IgD-negative memory B cell (primary cell): ENCODE measurements around the gene SPINDOC. TPM values are rescaled to one million over a fixed set of nuclear protein-coding genes. Genes with fewer than 3 reads are reported as not detected.

Experiments
- H3K27ac Mint-ChIP-seq, 3 donors: one replicate each; pipeline ENCODE4 v1.8.0; 2020 to 2022; ENCODE audit warnings: mild to moderate bottlenecking in 3 of 3, mixed read lengths in 3 of 3, moderate library complexity in 1 of 3
- H3K27me3 Mint-ChIP-seq: one replicate; pipeline ENCODE4 v1.8.0; 2021; ENCODE audit warnings: mixed read lengths
- H3K36me3 Mint-ChIP-seq: one replicate; pipeline ENCODE4 v1.8.0; 2020; ENCODE audit warnings: mild to moderate bottlenecking, mixed read lengths
- H3K4me1 Mint-ChIP-seq, 3 donors: one replicate each; pipeline ENCODE4 v1.8.0; 2020 to 2022; ENCODE audit warnings: mixed read lengths in 3 of 3, mild to moderate bottlenecking in 1 of 3
- H3K4me3 Mint-ChIP-seq, 4 donors: one replicate each; pipeline ENCODE4 v1.8.0; 2020 to 2022; ENCODE audit warnings: mild to moderate bottlenecking in 4 of 4, mixed read lengths in 4 of 4, moderate library complexity in 3 of 4
- H3K9me3 Mint-ChIP-seq, 3 donors: one replicate each; pipeline ENCODE4 v1.8.0; 2020 to 2021; ENCODE audit warnings: mixed read lengths in 3 of 3, mild to moderate bottlenecking in 1 of 3
- polyA plus RNA-seq: library from polyadenylated mRNA; unstranded; fragments of 300-500 nt; fragmentation: Illumina TruSeq; gene quantifications from one replicate; pipeline ENCODE4 v1.2.3, GENCODE V29; 2021

SPINDOC gene
- polyA plus RNA-seq, 1 donor from 2014 or later = 0.94 TPM

DNA sequence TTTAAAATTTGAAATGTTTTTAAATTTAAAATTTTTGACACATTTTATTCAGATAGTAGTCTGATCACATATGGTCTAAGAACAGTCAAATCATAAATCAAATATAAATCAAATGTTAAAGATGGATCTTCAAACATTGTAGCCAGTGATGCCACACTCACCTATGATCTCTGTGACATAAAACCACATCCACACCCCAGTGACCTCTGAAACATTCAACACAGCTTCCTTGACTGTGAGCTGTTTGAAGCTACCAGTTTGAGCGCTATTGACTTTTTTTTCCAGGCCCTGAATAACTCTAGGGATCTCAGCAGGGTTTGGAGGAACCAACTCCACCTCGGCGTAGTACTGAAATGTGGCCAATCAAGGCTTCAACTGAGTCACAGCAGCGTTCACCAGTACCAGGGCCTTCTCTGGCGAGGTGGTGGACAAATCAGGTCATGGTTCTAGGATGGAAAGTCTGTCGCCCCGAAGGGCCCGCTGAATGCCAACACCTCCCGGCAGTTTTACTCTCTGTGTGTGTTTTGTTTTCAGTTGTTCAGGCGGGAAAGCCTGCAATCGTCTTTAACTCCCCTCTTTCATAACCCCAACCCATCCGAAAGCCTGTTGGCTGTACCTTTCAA, 21.4 kb downstream of the SPINDOC start:
- no peak overlapping the region for H3K4me3 Mint-ChIP-seq
- no peaks in the 10 kb centered on the region for H3K9me3 Mint-ChIP-seq
- peaks cover 5 to 18% (median 18%) of the 10 kb centered on the region in 3 donors for H3K4me1 Mint-ChIP-seq

DNA sequence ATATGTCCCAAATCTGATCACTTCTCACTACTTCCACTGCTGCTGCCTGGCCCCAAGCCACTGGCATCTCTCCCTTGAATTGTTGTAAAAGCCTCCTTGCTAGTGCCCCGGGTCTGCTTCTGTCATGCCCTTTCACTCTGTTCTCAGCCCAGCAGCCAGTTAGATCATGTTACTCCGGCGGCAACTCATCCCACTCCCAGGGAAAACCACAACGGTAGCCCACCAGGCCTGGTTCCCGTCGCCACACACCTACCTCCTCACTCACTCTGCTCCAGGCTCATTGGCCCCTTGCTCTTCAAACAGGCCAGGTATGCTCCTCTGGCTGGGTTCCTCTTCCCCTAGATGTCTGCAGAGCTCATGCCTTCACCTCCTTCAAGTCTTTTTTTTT, 21.9 kb downstream of the SPINDOC start:
- Mint-ChIP-seq H3K4me3 (no peak overlapping the region), H3K4me1 (peaks cover 5 to 21% (median 20%) of the 10 kb centered on the region in 3 donors), H3K27ac (peak overlapping the region in 1 of 3 donors; percentile 43), H3K27me3 (no peaks in the 10 kb centered on the region), H3K36me3 (no peaks in the 10 kb centered on the region), H3K9me3 (no peaks in the 10 kb centered on the region)

More for the DNA sequence above, 21.4 kb downstream of the SPINDOC start:
- H3K27ac Mint-ChIP-seq = peak overlapping the region in 1 of 3 donors; percentile 43
- H3K36me3 Mint-ChIP-seq = peaks cover 1% of the 10 kb centered on the region
- H3K27me3 Mint-ChIP-seq = no peaks in the 10 kb centered on the region

DNA sequence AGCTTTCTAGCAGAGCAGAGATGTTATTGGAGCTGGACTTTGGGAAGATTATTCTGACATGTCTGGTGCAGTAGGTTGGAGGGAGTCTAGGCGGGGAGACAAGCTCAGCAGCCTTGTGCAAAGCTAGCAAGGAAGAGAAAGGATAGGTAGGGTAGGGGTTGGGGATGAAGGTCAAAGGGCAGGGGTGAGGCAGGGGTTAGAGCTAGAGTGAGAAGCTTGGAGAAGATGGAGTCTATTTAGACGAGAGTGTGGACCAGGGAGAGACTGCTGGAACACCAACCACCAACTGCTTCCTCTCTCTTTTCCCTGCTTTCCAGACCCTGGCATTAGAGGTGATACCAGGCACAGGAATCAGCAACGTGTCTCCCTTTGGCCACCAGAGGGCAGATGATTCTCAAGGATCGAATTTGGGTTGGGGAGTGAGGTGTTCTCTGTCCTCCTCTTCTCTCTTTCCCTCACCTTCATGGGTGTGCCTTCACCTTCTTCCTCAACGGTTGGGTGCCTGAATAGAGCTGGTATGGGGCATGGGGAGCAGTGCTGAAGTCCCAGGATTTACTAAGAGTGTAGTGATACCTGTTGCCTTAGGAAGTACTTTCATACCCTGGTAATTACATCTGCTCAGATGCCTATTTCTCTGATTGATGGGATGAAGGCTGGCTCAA, 23.9 kb downstream of the SPINDOC start:
- peaks cover 22 to 40% (median 37%) of the 10 kb centered on the region in 3 donors for H3K4me1 Mint-ChIP-seq
- H3K36me3 Mint-ChIP-seq = no peaks in the 10 kb centered on the region
- peak overlapping the region; percentile 74 to 96 (median 94) for H3K27ac Mint-ChIP-seq
- no peaks in the 10 kb centered on the region for H3K27me3 Mint-ChIP-seq
- peak overlapping the region; percentile 69 to 90 (median 76) for H3K4me3 Mint-ChIP-seq
- no peaks in the 10 kb centered on the region for H3K9me3 Mint-ChIP-seq

DNA sequence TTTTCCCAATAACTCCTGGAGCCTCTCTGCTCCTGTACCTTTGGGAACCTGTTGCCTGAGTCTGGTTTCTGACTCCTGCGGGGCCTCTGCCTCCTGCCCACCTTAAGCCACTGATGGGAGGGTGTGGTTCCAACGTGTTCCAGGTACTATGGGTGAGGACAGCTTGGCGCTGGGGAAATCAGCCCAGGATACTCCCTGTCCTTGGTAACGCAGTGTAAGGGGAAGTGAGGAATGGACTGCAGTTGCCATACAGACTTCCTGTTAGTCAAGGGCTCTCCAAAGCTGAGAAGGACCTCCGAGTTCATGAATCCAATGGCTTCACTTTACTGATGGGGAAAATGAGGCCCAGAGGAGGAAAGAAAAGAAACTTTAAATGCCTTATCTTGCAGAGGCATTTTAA, 24.5 kb downstream of the SPINDOC start:
- no peaks in the 10 kb centered on the region for H3K9me3 Mint-ChIP-seq
- H3K27ac Mint-ChIP-seq = peak overlapping the region; percentile 74 to 96 (median 94)
- H3K36me3 Mint-ChIP-seq = no peaks in the 10 kb centered on the region
- peak overlapping the region; percentile 90 to 95 (median 92) for H3K4me3 Mint-ChIP-seq
- peaks cover 22 to 39% (median 38%) of the 10 kb centered on the region in 3 donors for H3K4me1 Mint-ChIP-seq
- H3K27me3 Mint-ChIP-seq = no peaks in the 10 kb centered on the region

DNA sequence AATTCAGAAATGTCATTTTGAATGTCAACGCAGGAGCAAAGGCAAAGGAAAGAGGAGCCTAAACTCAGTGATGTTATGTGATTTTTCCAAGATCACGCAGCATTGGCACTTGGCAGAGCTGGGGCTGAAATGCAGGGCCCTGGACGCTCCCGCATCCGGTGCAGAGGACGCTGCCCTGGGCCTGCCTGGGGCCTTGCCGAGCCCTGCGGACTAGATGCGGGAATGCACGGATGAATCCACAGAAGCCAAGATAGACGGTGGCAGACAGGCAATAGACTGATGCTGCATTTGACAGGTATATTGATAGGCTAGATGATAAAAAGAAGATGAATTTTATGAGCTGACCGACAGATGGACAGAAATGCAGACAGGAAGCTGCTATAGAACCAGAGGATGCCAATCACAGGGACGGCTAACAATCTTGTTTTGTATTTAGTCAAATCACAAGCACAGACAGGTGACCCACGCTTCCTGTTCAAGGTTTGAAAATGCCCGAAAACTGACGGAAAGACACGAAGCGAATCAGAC, 25.0 kb downstream of the SPINDOC start:
- Mint-ChIP-seq H3K4me1 (peaks cover 22 to 43% (median 43%) of the 10 kb centered on the region in 3 donors), H3K9me3 (no peaks in the 10 kb centered on the region), H3K27me3 (no peaks in the 10 kb centered on the region), H3K27ac (peak overlapping the region; percentile 74 to 96 (median 94)), H3K36me3 (no peaks in the 10 kb centered on the region), H3K4me3 (peak overlapping the region; percentile 90 to 95 (median 92))

DNA sequence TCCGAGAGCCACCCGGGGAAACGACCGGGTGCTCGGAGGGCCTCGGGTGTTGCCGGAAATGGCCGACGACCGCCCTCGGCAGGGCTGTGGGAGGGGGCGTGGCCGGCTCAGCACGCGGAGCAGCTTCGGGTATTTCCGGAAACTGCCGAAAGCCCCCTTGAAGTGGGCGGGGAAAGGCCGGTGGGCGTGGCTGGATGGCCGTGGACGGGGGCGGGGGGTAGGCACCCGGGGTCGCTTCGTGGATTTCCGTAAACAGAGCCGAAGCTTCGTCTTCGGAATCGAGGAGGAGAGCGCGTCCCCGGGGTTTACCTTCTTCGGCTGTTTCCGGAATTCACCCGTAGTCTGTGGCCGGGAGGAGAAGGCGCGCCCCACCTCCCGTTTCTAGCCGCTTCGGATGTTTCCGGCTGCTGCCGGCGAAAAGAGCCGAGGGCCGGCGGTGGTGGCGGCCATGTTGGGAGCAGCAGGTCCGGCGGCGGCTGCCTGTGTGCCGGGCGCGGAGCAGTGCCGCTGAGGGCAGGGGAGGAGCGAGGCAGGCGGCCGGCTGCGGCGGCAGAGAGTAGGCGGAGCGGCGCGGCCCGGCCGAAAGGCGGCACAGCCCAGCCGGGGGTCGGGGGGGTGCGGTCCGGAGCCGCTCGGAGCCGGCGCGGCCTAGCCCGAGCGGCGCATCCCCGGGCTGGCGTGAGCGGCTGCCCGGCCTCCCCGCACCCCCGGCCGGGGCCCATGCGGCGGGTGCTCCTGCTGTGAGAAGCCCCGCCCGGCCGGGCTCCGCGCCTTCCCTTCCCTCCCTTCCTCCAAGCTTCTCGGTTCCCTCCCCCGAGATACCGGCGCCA, 25.6 kb downstream of the SPINDOC start, which contains the start of gene MARK2:
TSS of gene MARK2 (plus strand) at position 433 of the 830 bp plus-strand sequence. CDS start at position 830, 397 bp downstream.
- Mint-ChIP-seq H3K36me3 (no peaks in the 10 kb centered on the region), H3K4me1 (peaks cover 22 to 43% (median 43%) of the 10 kb centered on the region in 3 donors), H3K27me3 (no peaks in the 10 kb centered on the region), H3K4me3 (peak within 1 kb of the TSS; percentile 90 to 100 (median 98)), H3K9me3 (no peaks in the 10 kb centered on the region), H3K27ac (peak within 1 kb of the TSS; percentile 74 to 96 (median 94))

DNA sequence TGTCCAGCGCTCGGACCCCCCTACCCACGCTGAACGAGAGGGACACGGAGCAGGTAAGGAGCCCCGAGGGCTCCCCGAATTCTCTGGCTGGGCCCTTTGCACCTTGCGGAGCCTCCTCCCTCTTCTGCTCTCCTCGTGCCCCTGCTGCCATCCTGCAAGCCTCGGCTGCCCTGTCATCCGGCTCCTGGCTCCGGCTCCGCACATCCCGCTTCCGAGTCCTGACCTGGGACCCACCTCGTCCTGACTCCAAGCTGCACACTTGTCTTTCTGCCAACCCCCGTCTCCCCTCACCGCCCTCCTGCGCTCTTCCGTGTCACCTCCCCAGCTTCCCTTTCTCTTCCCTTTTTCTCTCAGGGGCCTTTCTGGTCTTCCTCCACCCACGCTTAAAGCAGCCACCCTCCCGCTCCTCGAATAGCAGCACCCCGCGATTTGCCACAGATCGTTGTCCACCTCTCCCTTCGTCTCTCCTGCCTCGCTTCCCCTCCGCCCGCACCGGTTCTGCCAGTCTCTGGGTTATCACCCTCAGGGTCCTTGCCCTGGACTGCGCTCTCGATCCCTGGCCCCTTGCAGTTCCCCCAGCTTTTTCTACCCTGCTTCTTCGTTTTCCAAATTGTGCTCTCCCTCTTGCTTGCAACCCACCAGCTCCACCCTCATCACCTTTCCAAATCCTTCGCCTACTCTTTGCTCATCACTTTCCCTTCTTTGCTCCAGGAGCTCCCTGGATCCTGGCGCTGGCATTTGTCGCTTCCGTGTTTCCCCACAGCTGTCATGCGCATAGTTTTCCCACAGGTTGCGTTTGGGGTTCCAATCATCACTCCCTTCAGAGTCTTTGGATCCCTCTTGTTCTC, 26.5 kb downstream of the SPINDOC start:
- Mint-ChIP-seq H3K27ac (peak overlapping the region; percentile 72 to 94 (median 92)), H3K36me3 (no peaks in the 10 kb centered on the region), H3K9me3 (no peaks in the 10 kb centered on the region), H3K4me3 (peak overlapping the region; percentile 90 to 100 (median 98)), H3K4me1 (peaks cover 22 to 46% (median 43%) of the 10 kb centered on the region in 3 donors), H3K27me3 (no peaks in the 10 kb centered on the region)

DNA sequence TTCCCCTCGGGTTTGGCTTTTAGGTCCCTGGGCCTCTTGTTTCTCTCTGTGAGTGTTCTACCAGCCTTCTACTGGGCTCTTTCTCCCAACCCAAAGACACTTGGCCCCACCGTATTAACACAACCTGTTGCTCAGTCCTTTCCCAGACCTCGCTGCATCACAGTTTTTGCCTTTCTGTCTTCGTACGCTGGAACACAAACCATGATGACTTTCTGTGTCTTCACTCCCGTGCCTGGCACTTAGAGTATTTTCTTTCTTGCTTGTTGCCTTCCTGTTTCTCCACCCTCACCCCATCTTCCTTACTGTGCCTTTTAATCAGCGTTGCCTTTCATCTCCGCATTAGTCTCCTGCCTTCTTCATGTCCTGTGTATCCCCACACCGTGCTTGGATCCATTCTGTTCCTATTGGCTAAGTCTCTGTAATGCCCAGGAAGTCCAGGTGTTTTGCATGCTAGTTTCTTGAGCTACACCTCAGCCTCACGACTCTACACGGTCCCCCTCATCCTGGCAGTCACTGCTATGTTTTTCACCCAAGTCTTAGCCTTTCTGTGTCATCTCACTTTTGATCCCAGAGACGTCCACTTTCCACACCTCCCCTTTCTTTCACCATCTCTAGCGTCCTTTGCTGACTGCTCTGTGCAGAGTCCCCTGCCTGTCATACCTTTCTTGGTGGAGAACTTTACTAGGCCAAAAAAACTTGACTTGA, 27.3 kb downstream of the SPINDOC start:
- H3K9me3 Mint-ChIP-seq = no peaks in the 10 kb centered on the region
- H3K27ac Mint-ChIP-seq = peak overlapping the region; percentile 72 to 94 (median 92)
- H3K4me3 Mint-ChIP-seq = peak overlapping the region; percentile 90 to 100 (median 98)

DNA sequence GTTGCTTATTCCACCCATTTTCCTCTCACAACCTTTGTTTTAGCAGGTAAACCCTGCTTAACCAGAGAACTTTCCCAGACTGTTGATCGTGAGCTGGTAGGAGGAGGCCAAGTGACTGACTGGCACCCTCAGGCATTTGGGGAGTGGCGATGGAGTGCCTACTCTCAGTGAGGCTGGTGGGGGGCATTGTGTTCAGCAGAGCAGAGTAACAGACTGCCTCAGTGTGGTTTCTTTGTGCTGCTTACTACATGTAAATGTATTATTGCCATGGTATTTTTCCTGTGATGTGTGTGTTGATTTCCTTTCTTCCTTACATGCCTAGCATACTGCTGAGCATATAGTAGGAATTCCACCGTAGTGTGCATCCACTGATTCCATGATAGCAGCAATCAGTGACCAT, 28.3 kb downstream of the SPINDOC start:
- Mint-ChIP-seq H3K4me3 (peak overlapping the region; percentile 51 to 100 (median 94)), H3K36me3 (no peaks in the 10 kb centered on the region), H3K27me3 (no peaks in the 10 kb centered on the region), H3K27ac (peak overlapping the region in 1 of 3 donors; percentile 72), H3K4me1 (peaks cover 22 to 48% (median 43%) of the 10 kb centered on the region in 3 donors), H3K9me3 (no peaks in the 10 kb centered on the region)

More for the DNA sequence above, 27.3 kb downstream of the SPINDOC start:
- peaks cover 22 to 47% (median 44%) of the 10 kb centered on the region in 3 donors for H3K4me1 Mint-ChIP-seq
- H3K27me3 Mint-ChIP-seq = no peaks in the 10 kb centered on the region
- H3K36me3 Mint-ChIP-seq = no peaks in the 10 kb centered on the region

DNA sequence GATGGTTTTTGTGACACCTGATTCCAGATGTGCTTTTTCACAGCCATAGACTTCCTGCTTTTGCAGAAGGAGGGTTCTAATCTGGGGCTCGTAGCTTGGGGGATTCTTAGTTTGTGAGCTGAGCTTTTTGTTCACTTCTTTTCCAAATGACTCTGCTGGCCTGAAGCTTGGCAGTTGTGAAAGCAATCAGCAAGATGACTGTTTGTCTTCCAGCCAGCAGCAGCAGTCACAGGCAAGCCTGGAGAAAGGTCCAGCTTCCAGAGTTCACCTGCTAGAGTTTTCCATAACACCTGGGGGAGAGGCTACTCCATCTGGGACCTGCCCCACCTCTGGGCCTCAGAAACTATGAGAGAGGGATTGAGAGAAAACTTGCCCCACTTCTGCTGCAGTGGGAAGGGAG, 29.8 kb downstream of the SPINDOC start:
- Mint-ChIP-seq H3K4me3 (peak overlapping the region in 2 of 4 donors; percentile 5 to 24), H3K27me3 (no peaks in the 10 kb centered on the region), H3K9me3 (no peaks in the 10 kb centered on the region), H3K36me3 (no peaks in the 10 kb centered on the region), H3K27ac (peak overlapping the region in 1 of 3 donors; percentile 90), H3K4me1 (peaks cover 28 to 45% (median 33%) of the 10 kb centered on the region in 3 donors)

DNA sequence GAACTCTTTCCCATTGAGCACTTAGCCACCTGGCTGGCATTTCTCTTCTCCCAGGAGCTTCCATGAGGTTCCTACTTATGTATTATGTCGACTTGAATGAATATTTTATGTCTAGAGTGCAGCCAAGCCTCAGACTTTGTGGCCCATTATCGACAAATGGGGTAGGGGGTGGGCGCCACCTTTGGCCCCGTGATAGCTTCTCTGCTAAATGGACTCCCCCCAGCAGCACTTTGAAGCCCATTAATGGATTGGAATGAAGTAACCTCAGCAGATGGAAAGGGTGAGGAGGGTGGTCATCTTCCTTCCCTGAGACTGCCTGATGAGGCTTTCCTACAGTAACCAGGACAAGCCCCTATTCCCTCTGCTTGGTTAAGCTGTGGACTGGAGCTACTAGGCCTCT, 31.6 kb downstream of the SPINDOC start:
- peak overlapping the region in 1 of 3 donors; percentile 62 for H3K27ac Mint-ChIP-seq
- H3K4me1 Mint-ChIP-seq = peaks cover 32 to 50% (median 34%) of the 10 kb centered on the region in 3 donors
- H3K36me3 Mint-ChIP-seq = no peaks in the 10 kb centered on the region
- no peaks in the 10 kb centered on the region for H3K27me3 Mint-ChIP-seq
- H3K4me3 Mint-ChIP-seq = peak overlapping the region in 1 of 4 donors; percentile 69
- no peaks in the 10 kb centered on the region for H3K9me3 Mint-ChIP-seq

DNA sequence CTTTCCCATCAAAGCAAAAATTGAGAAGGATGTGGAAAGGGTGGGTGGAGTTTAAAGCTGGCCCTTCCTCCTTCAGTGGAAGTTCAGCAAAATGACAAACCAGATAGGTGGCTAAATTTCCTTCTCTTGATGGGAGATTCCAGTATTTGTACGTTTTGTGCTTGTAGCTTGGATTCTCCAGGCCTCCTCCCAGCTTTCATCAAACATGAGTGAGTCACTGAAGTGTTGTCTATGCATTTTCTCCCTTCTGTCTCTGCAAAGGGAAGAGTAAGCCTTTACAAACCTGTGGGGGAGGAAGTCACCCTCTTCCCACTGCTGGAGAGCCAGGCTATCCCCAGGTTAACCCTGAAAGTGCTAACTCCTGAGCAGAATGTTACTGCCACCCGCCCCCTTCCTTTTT, 32.0 kb downstream of the SPINDOC start:
- peaks cover 30 to 51% (median 35%) of the 10 kb centered on the region in 3 donors for H3K4me1 Mint-ChIP-seq
- peak overlapping the region in 2 of 4 donors; percentile 14 to 23 for H3K4me3 Mint-ChIP-seq
- H3K27ac Mint-ChIP-seq = no peak overlapping the region
- H3K9me3 Mint-ChIP-seq = no peaks in the 10 kb centered on the region
- H3K27me3 Mint-ChIP-seq = no peaks in the 10 kb centered on the region
- H3K36me3 Mint-ChIP-seq = no peaks in the 10 kb centered on the region

DNA sequence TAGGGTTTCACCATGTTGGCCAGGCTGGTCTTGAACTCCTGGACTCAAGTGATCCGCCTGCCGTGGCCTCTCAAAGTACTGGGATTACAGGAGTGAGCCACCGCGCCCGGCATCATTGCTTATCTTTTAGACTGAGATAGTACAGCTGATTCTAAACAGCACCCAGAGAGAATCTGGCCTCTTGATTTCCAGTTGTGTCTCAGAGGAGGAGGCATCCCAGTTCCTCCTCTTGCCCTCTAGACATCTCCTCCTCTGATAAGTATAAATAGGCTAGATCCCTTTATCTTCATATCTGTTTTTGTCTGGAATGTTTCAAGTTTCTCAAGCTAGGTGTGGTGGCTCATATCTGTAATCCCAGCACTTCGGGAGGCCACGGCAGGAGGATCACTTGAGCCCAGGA, 32.7 kb downstream of the SPINDOC start:
- Mint-ChIP-seq H3K4me1 (peaks cover 30 to 51% (median 32%) of the 10 kb centered on the region in 3 donors), H3K36me3 (no peaks in the 10 kb centered on the region), H3K4me3 (peak overlapping the region in 1 of 4 donors; percentile 14), H3K27me3 (no peaks in the 10 kb centered on the region), H3K9me3 (no peaks in the 10 kb centered on the region), H3K27ac (no peak overlapping the region)
